ENCODE data around the gene SPAG5.

Gene SPAG5

GRCh38 chr17:28534740-28535375 is 64.0 kb downstream of the SPAG5 start:
- TF ChIP-seq CTCF (conservative IDR thresholded peaks at IDR 0.05; ENCODE audit: low read length) = no peak

GRCh38 chr17:28533091-28533807 is 65.6 kb downstream of the SPAG5 start:
- no peak for DNase-seq (ENCODE audit: low read depth)
- TF ChIP-seq CTCF (conservative IDR thresholded peaks at IDR 0.05; ENCODE audit: low read length) = no peak
- H3K4me3 ChIP-seq (ENCODE audit: low read length) = no peak overlapping the region

More at GRCh38 chr17:28534740-28535375, 64.0 kb downstream of the SPAG5 start:
- no peak for DNase-seq (ENCODE audit: low read depth)
- no peak overlapping the region for H3K4me3 ChIP-seq (ENCODE audit: low read length)

GRCh38 chr17:28532050-28532960 is 66.5 kb downstream of the SPAG5 start:
- no peak for DNase-seq (ENCODE audit: low read depth)
- TF ChIP-seq CTCF (conservative IDR thresholded peaks at IDR 0.05; ENCODE audit: low read length) = no peak
- no peak overlapping the region for H3K4me3 ChIP-seq (ENCODE audit: low read length)

- DNase-seq (ENCODE audit: low read depth) = no peak
- TF ChIP-seq CTCF (conservative IDR thresholded peaks at IDR 0.05; ENCODE audit: low read length) = no peak
- H3K4me3 ChIP-seq (ENCODE audit: low read length) = no peak overlapping the region
Measured at GRCh38 chr17:28530926-28531325, 67.9 kb downstream of the SPAG5 start.

GRCh38 chr17:28530250-28530649 is 68.6 kb downstream of the SPAG5 start:
- DNase-seq (ENCODE audit: low read depth) = no peak
- TF ChIP-seq CTCF (conservative IDR thresholded peaks at IDR 0.05; ENCODE audit: low read length) = no peak
- H3K4me3 ChIP-seq (ENCODE audit: low read length) = no peak overlapping the region

- DNase-seq (ENCODE audit: low read depth) = no peak
- no peak for TF ChIP-seq CTCF (conservative IDR thresholded peaks at IDR 0.05; ENCODE audit: low read length)
- H3K4me3 ChIP-seq (ENCODE audit: low read length) = no peak overlapping the region
Measured at GRCh38 chr17:28529013-28529400, 69.8 kb downstream of the SPAG5 start.

Data from AG10803 (cell line).